Kidney (tissue), 14 donors: Measurements from ENCODE around the gene SYP. TPM values are rescaled to one million over a fixed set of nuclear protein-coding genes. Genes with fewer than 3 reads are reported as not detected.
A peak's percentile ranks its signal among the peaks of the same experiment; 100 is the strongest.
"Not testable (repeated sequence)": the region's sequence is repeated elsewhere in the genome, so short reads cannot be mapped to it uniquely, and the experiment has no call there.

Experiments
- DNase-seq, 5 donors: peaks; one replicate each; pipeline ENCODE4 v3.0.0-alpha.2; 2013 to 2020
- FAIRE-seq: peaks from 2 replicates; lab custom pipeline; 2012; peaks lifted over from hg19 to GRCh38; lab: Jason Lieb, UNC
- H3K27ac ChIP-seq, 2 donors: one replicate each; pipeline ENCODE4 v1.7.0; 2013; ENCODE audit warnings: low read depth in 2 of 2, low read length in 2 of 2, inconsistent platforms in 1 of 2
- H3K27me3 ChIP-seq: one replicate; pipeline ENCODE4 v1.7.1; 2013; ENCODE audit warnings: low read length, inconsistent platforms; ENCODE audit not compliant: control insufficient read depth, insufficient read depth
- H3K36me3 ChIP-seq, 3 donors: one replicate each; pipeline versions ENCODE4 v1.7.0 to v1.7.1; 2013; ENCODE audit warnings: low read length in 3 of 3, control low read depth in 1 of 3, inconsistent platforms in 1 of 3; ENCODE audit not compliant: insufficient read depth in 3 of 3, control insufficient read depth in 2 of 3
- H3K4me1 ChIP-seq, 3 donors: one replicate each; pipeline versions ENCODE4 v1.7.0 to v1.7.1; 2013; ENCODE audit warnings: low read length in 3 of 3, inconsistent platforms in 1 of 3, low read depth in 1 of 3; ENCODE audit not compliant: control insufficient read depth in 2 of 3, insufficient read depth in 2 of 3
- H3K4me3 ChIP-seq, 3 donors: one replicate each; pipeline versions ENCODE4 v1.7.0 to v1.8.1; 2013; ENCODE audit warnings: low read length in 3 of 3, control low read depth in 1 of 3, inconsistent platforms in 1 of 3
- H3K9ac ChIP-seq, 3 donors: one replicate each; pipeline versions ENCODE4 v1.7.0 to v1.7.1; 2013; ENCODE audit warnings: low read length in 3 of 3, control low read depth in 1 of 3, inconsistent platforms in 1 of 3
- H3K9me3 ChIP-seq, 3 donors: one replicate each; pipeline versions ENCODE4 v1.7.0 to v1.7.1; 2013; ENCODE audit warnings: low read length in 3 of 3, control low read depth in 1 of 3, inconsistent platforms in 1 of 3; ENCODE audit not compliant: control insufficient read depth in 2 of 3, insufficient read depth in 1 of 3
- intact Hi-C: fragments of 100-400 bp; cut with DNase I; formaldehyde crosslinking; loops from one replicate; pipeline ENCODE4 v1.11.1; 2022
- polyA plus RNA-seq: library from polyadenylated mRNA; stranded (reverse); fragments of 350-450 nt; fragmentation: Illumina TruSeq; extraction: RNeasy Lipid Tissue Mini Kit (QIAGEN cat#74804); gene quantifications from one replicate; pipeline ENCODE4 v1.2.3, GENCODE V29; 2014; ENCODE audit warnings: low read depth, low replicate concordance; ENCODE audit not compliant: insufficient read depth
- total RNA-seq: library from RNA; stranded (reverse); fragmentation: NEBNext Ultra II Directional; extraction: Animal tissue kit (Norgen Biotek cat#: 25700); gene quantifications from one replicate; pipeline ENCODE4 v1.2.1, GENCODE V29; 2021
- TF ChIP-seq, protein P1 (sequence below): IDR thresholded peaks from 3 replicates; pipeline ENCODE4 v1.5.1; 2012; ENCODE audit warnings: mild to moderate bottlenecking, moderate library complexity, borderline replicate concordance; ENCODE audit not compliant: insufficient read depth; ENCODE audit errors: extremely low read depth
- donor health status: control.
- donor health status: control.
- donor health status: control.
- donor health status: control.
- donor health status: control.
- donor health status: DM: yes; HTN: yes; CAD: no.
- donor health status: Normal renal cell carcinoma (clear cell type).

SYP gene
- total and polyA plus RNA-seq, 2 donors from 2014 or later = 4.0 to 7.2 TPM

DNA sequence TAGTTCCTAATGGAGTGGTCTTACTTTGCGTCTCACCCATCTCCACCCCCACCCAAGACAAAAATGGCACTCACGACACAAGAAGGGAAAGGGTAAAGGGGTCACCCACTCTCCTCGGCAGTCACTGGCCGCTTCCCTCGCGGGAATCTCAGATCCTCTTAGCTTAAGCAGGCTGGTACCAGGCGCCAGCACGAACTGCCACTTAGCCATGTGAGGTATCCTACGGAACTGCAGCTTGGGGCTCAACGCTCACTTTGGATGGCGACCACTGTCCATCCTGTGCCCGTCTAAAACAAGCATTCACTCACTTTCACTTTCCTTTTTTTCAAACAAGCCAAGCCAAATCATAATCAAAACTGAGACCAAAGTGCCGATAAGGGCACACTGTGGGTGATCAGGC is 52.1 kb downstream of the SYP start:
- DNase-seq (no peak), FAIRE-seq (no peak)
- Histone ChIP-seq H3K4me3 (no peak overlapping the region), H3K9me3 (no peaks in the 10 kb centered on the region), H3K36me3 (no peaks in the 10 kb centered on the region), H3K9ac (no peak overlapping the region), H3K27me3 (no peaks in the 10 kb centered on the region), H3K27ac (no peak overlapping the region), H3K4me1 (no peaks in the 10 kb centered on the region)
- intact Hi-C loops = no loop called here
- TF ChIP-seq, protein P1, sequence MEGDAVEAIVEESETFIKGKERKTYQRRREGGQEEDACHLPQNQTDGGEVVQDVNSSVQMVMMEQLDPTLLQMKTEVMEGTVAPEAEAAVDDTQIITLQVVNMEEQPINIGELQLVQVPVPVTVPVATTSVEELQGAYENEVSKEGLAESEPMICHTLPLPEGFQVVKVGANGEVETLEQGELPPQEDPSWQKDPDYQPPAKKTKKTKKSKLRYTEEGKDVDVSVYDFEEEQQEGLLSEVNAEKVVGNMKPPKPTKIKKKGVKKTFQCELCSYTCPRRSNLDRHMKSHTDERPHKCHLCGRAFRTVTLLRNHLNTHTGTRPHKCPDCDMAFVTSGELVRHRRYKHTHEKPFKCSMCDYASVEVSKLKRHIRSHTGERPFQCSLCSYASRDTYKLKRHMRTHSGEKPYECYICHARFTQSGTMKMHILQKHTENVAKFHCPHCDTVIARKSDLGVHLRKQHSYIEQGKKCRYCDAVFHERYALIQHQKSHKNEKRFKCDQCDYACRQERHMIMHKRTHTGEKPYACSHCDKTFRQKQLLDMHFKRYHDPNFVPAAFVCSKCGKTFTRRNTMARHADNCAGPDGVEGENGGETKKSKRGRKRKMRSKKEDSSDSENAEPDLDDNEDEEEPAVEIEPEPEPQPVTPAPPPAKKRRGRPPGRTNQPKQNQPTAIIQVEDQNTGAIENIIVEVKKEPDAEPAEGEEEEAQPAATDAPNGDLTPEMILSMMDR = no peak

DNA sequence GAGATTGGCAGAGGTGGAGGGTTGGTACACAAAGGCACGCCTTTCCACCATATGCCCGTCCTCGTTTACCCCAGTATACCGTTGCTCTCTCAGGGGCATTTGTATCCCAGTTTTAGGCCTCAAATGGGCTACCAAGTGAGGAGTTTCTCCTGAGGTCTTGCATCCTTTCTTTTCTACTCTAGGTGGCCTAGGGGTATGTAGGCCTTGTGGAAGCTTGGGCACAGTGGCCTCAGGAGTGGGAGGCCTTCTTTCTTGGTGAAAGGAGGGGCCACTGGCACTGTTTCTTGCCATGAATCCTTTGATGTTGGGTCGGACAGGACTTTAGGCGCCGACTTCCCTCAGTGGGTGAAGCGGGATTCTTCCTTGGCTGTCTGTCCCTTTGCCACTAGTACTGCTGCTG is 52.7 kb downstream of the SYP start:
- TF ChIP-seq, protein P1 = no peak
- Histone ChIP-seq H3K4me1 (no peaks in the 10 kb centered on the region), H3K36me3 (no peaks in the 10 kb centered on the region), H3K9ac (no peak overlapping the region), H3K27ac (no peak overlapping the region), H3K27me3 (no peaks in the 10 kb centered on the region), H3K4me3 (no peak overlapping the region), H3K9me3 (no peaks in the 10 kb centered on the region)
- intact Hi-C loops = no loop called here
- FAIRE-seq (no peak), DNase-seq (no peak)

DNA sequence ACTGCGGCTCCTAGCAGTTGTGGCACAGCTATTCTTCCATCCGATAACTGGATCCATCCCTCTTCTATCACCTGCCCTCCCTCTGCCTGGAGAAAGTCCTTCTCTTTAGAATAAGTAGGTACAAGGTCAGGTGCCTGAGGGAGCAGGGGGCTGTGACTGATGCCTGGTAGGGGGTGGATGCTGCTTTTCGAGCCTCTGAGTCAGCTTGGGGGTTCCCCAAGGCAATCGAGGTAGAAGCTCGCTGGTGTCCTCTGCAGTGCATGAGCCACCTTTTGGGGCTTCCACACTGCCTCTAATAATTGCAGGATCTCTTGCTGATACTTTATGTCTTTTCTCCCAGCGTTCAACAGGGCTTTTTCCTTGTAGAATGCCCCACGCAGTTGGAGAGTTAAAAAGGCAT is 56.8 kb downstream of the SYP start:
- H3K9ac ChIP-seq, H3K27me3 ChIP-seq, H3K9me3 ChIP-seq, intact Hi-C loops, H3K4me1 ChIP-seq, H3K4me3 ChIP-seq, DNase-seq, FAIRE-seq, H3K27ac ChIP-seq, H3K36me3 ChIP-seq: not testable (repeated sequence)

DNA sequence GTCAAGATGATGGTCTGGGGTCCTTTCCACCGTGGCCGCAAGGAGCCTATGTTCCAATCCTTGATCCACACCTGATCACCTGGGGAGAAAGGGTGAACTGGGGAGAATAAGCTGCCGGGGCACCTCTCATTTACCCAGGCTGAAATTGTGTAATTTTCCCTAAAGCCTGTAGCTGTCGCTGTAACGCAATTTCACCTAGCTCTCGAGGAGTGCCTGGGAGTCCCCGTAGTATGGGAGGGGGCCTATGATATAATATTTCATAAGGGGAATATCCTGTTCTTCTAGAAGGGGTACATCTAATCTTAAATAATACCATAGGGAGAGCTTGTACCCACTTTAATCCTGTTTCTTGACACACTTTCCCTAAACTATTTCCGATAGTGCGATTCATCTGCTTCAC is 57.7 kb downstream of the SYP start:
- H3K9me3 ChIP-seq, H3K36me3 ChIP-seq, FAIRE-seq, H3K9ac ChIP-seq, H3K4me3 ChIP-seq, H3K27me3 ChIP-seq, H3K4me1 ChIP-seq, DNase-seq, H3K27ac ChIP-seq, intact Hi-C loops: not testable (repeated sequence)
- TF ChIP-seq, protein P1 = peak; percentile 23
